CD4-positive, CD25-positive, alpha-beta regulatory T cell (primary cell): ENCODE results near the gene NALCN. TPM values are rescaled to one million over a fixed set of nuclear protein-coding genes. Genes with fewer than 3 reads are reported as not detected.

Experiments
- ATAC-seq, 2 donors: fragments of 150-1000 bp; cut with Tn5 transposase; one replicate each; pipeline ENCODE4 v1.10.0; 2021; ENCODE audit warnings: low read depth in 2 of 2, moderate number of reproducible peaks in 2 of 2, moderate library complexity in 1 of 2
- DNase-seq, 3 donors: peaks; one replicate each; pipeline versions ENCODE4 v3.0.0 to v3.0.0-alpha.2; 2012 to 2022; ENCODE audit warnings: mixed read lengths in 1 of 3
- H3K27ac ChIP-seq: one replicate; pipeline ENCODE4 v1.7.0; 2013; ENCODE audit warnings: mild to moderate bottlenecking, low read length; ENCODE audit not compliant: insufficient read depth, poor library complexity, severe bottlenecking
- H3K27me3 ChIP-seq: one replicate; pipeline ENCODE4 v1.7.0; 2013; ENCODE audit warnings: low read length; ENCODE audit not compliant: control insufficient read depth, insufficient read depth
- H3K36me3 ChIP-seq: one replicate; pipeline ENCODE4 v1.7.0; 2013; ENCODE audit warnings: mild to moderate bottlenecking, low read length, moderate library complexity; ENCODE audit not compliant: control insufficient read depth, insufficient read depth
- H3K4me1 ChIP-seq: 2 replicates; pipeline ENCODE4 v1.7.0; 2013; ENCODE audit warnings: mild to moderate bottlenecking, low read length; ENCODE audit not compliant: insufficient read depth, control insufficient read depth, poor library complexity, severe bottlenecking
- H3K4me3 ChIP-seq: one replicate; pipeline ENCODE4 v1.7.0; 2013; ENCODE audit warnings: low read depth, mild to moderate bottlenecking, low read length, moderate library complexity
- H3K9me3 ChIP-seq, 2 experiments: 1 replicate in 1 of 2; 2 replicates in 1 of 2; pipeline ENCODE4 v1.7.0; 2013; ENCODE audit warnings: low read length in 2 of 2, mild to moderate bottlenecking in 1 of 2, moderate library complexity in 1 of 2; ENCODE audit not compliant: control insufficient read depth in 2 of 2
- H3K27ac Mint-ChIP-seq, 3 donors: one replicate each; pipeline ENCODE4 v1.8.0; 2020 to 2022; ENCODE audit warnings: mild to moderate bottlenecking in 3 of 3, mixed read lengths in 3 of 3, moderate library complexity in 2 of 3
- H3K27me3 Mint-ChIP-seq: one replicate; pipeline ENCODE4 v1.8.0; 2022; ENCODE audit warnings: mild to moderate bottlenecking, mixed read lengths
- H3K36me3 Mint-ChIP-seq: one replicate; pipeline ENCODE4 v1.8.0; 2020; ENCODE audit warnings: mixed read lengths
- H3K4me1 Mint-ChIP-seq, 4 donors: one replicate each; pipeline ENCODE4 v1.8.0; 2020 to 2022; ENCODE audit warnings: mixed read lengths in 4 of 4, mild to moderate bottlenecking in 1 of 4
- H3K4me3 Mint-ChIP-seq, 4 donors: one replicate each; pipeline ENCODE4 v1.8.0; 2020 to 2022; ENCODE audit warnings: mild to moderate bottlenecking in 4 of 4, mixed read lengths in 4 of 4, moderate library complexity in 3 of 4
- H3K9me3 Mint-ChIP-seq, 7 donors: one replicate each; pipeline ENCODE4 v1.8.0; 2020 to 2022; ENCODE audit warnings: mixed read lengths in 7 of 7, mild to moderate bottlenecking in 3 of 7, moderate library complexity in 2 of 7
- polyA plus RNA-seq, 4 donors: library from polyadenylated mRNA; unstranded; fragments of 300-500 nt; fragmentation: Illumina TruSeq; gene quantifications; one replicate each; pipeline ENCODE4 v1.2.3, GENCODE V29; 2021
- total RNA-seq: library from RNA; stranded (reverse); gene quantifications from one replicate; pipeline ENCODE4 v1.2.3, GENCODE V29; 2022

The NALCN gene
- total and polyA plus RNA-seq, 5 donors from 2014 or later, result not detected

GRCh38 chr13:101267656-101268055 lies 148.7 kb downstream of the NALCN start:
- Histone ChIP-seq H3K4me3 (no peak overlapping the region), H3K27me3 (no peaks in the 10 kb centered on the region), H3K27ac (no peak overlapping the region), H3K9me3 (no peaks in the 10 kb centered on the region), H3K36me3 (no peaks in the 10 kb centered on the region), H3K4me1 (no peaks in the 10 kb centered on the region)
- ATAC-seq (no peak), DNase-seq (no peak)
- H3K9me3 Mint-ChIP-seq, result no peaks in the 10 kb centered on the region
- H3K27me3 Mint-ChIP-seq, result no peaks in the 10 kb centered on the region
- H3K36me3 Mint-ChIP-seq, result no peaks in the 10 kb centered on the region
- no peaks in the 10 kb centered on the region for H3K4me1 Mint-ChIP-seq
- H3K27ac Mint-ChIP-seq, result no peak overlapping the region
- H3K4me3 Mint-ChIP-seq, result no peak overlapping the region

GRCh38 chr13:101265934-101266333 lies 150.4 kb downstream of the NALCN start:
- no peaks in the 10 kb centered on the region for H3K27me3 Mint-ChIP-seq

GRCh38 chr13:101264931-101265330 lies 151.4 kb downstream of the NALCN start:
- H3K27me3 Mint-ChIP-seq, result no peaks in the 10 kb centered on the region
- H3K9me3 Mint-ChIP-seq, result peaks cover 0 to 4% (median 0%) of the 10 kb centered on the region in 7 donors
- DNase-seq, result no peak
- H3K4me3 ChIP-seq, result no peak overlapping the region
- no peaks in the 10 kb centered on the region for H3K4me1 ChIP-seq
- ATAC-seq, result no peak
- H3K4me1 Mint-ChIP-seq, result no peaks in the 10 kb centered on the region
- no peaks in the 10 kb centered on the region for H3K36me3 Mint-ChIP-seq
- H3K27ac Mint-ChIP-seq, result no peak overlapping the region
- no peaks in the 10 kb centered on the region for H3K9me3 ChIP-seq
- H3K4me3 Mint-ChIP-seq, result no peak overlapping the region
- H3K36me3 ChIP-seq, result no peaks in the 10 kb centered on the region
- H3K27me3 ChIP-seq, result no peaks in the 10 kb centered on the region
- H3K27ac ChIP-seq, result no peak overlapping the region

More at GRCh38 chr13:101265934-101266333, 150.4 kb downstream of the NALCN start:
- Histone ChIP-seq H3K4me1 (no peaks in the 10 kb centered on the region), H3K36me3 (no peaks in the 10 kb centered on the region), H3K27me3 (no peaks in the 10 kb centered on the region), H3K9me3 (no peaks in the 10 kb centered on the region), H3K27ac (no peak overlapping the region), H3K4me3 (no peak overlapping the region)
- Mint-ChIP-seq H3K9me3 (peaks cover 0 to 4% (median 0%) of the 10 kb centered on the region in 7 donors), H3K36me3 (no peaks in the 10 kb centered on the region), H3K4me3 (no peak overlapping the region), H3K4me1 (no peaks in the 10 kb centered on the region), H3K27ac (no peak overlapping the region)
- ATAC-seq, result no peak
- DNase-seq, result no peak

DNA sequence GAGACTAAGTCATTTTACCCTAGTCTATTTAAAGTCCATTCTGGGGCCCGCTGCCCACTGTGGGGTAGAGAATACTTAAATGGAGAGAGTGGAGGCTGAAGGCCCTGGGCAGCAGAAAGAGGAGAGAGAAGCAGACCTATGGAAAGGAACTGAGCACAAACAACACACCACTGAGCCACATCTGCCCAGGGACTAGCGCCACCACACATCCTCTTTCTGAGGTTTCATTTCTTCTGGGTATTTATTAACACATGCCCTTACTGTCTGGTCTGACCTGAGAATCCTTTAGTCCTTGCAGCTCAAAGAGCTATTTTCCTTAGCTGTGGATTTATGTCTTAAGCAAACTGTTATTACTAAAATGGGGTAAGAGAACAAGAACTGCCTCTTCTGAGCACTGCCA lies 154.0 kb downstream of the NALCN start:
- H3K27me3 ChIP-seq, result no peaks in the 10 kb centered on the region
- no peaks in the 10 kb centered on the region for H3K4me1 Mint-ChIP-seq
- H3K9me3 ChIP-seq, result no peaks in the 10 kb centered on the region
- ATAC-seq (no peak), DNase-seq (no peak)
- H3K27me3 Mint-ChIP-seq, result no peaks in the 10 kb centered on the region
- no peaks in the 10 kb centered on the region for H3K36me3 Mint-ChIP-seq
- no peak overlapping the region for H3K4me3 ChIP-seq
- no peak overlapping the region for H3K27ac ChIP-seq
- H3K4me3 Mint-ChIP-seq, result no peak overlapping the region
- no peaks in the 10 kb centered on the region for H3K4me1 ChIP-seq
- H3K9me3 Mint-ChIP-seq, result peaks cover 0 to 4% (median 0%) of the 10 kb centered on the region in 7 donors
- no peaks in the 10 kb centered on the region for H3K36me3 ChIP-seq
- no peak overlapping the region for H3K27ac Mint-ChIP-seq

DNA sequence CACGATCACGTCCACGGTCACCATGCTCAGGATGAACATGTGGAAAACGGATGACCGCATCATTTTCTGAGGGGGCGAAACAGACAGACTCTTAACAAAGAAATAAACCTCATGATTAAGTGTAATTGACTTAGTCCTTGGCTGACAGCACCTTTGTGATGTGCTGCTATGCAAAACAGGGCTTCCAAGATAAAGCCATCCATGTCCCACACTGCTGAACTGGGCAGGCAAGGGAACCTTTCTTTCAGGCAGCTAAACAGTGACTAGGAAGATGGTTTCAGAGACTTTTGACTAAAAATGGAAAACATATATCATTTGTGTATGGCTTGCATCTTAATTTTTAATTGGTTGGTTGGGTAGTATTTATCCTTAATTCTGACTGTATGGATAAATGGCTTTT lies 157.8 kb downstream of the NALCN start:
- Histone ChIP-seq H3K27me3 (no peaks in the 10 kb centered on the region), H3K4me3 (no peak overlapping the region), H3K27ac (no peak overlapping the region), H3K4me1 (no peaks in the 10 kb centered on the region), H3K36me3 (no peaks in the 10 kb centered on the region), H3K9me3 (no peaks in the 10 kb centered on the region)
- ATAC-seq, result no peak
- DNase-seq, result no peak
- Mint-ChIP-seq H3K9me3 (peaks cover 0 to 9% (median 0%) of the 10 kb centered on the region in 7 donors), H3K36me3 (no peaks in the 10 kb centered on the region), H3K27ac (no peak overlapping the region), H3K4me3 (no peak overlapping the region), H3K27me3 (no peaks in the 10 kb centered on the region), H3K4me1 (no peaks in the 10 kb centered on the region)

GRCh38 chr13:101258071-101258470 lies 158.2 kb downstream of the NALCN start:
- H3K27ac Mint-ChIP-seq, result no peak overlapping the region
- Histone ChIP-seq H3K4me1 (no peaks in the 10 kb centered on the region), H3K27ac (no peak overlapping the region), H3K4me3 (no peak overlapping the region), H3K27me3 (no peaks in the 10 kb centered on the region), H3K36me3 (no peaks in the 10 kb centered on the region), H3K9me3 (no peaks in the 10 kb centered on the region)
- H3K36me3 Mint-ChIP-seq, result no peaks in the 10 kb centered on the region
- no peaks in the 10 kb centered on the region for H3K4me1 Mint-ChIP-seq
- no peaks in the 10 kb centered on the region for H3K27me3 Mint-ChIP-seq
- H3K9me3 Mint-ChIP-seq, result peaks cover 0 to 9% (median 0%) of the 10 kb centered on the region in 7 donors
- H3K4me3 Mint-ChIP-seq, result no peak overlapping the region
- no peak for DNase-seq
- ATAC-seq, result no peak

DNA sequence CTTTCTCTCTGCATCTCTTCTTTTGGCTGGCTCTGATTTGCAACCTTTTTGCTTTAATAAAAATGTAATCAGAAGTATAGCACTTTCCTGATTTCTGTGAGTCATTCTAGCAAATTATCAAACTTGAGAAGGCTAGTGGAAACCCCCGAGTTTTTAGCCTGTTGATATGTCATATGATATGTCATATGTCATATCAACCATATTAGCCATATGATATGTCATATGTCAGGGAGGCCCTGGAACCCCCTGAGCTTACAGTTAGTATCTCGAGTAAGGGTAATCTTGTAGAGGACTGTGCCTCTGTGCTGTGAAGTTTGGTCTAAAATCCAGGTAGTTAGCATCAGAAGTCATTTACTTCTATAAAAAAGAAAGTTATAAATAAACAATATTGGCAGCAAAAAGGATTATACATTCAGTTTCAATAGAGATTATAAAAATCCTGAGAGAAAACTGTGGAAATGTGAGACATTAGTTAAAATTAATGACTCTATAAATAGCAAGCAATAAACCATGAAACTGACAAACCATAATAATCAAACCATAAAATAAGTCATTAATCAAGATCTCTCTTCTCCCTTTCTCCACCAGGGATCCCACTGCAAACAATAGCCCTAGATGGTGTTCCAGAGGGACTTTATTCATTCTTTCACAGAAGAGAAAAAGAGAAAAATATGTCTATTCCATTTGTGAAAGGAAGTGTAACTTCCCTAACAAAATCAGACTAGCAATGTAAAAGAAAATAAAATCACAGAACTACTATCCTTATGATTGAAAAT lies 167.4 kb downstream of the NALCN start:
- Histone ChIP-seq H3K36me3 (no peaks in the 10 kb centered on the region), H3K4me1 (no peaks in the 10 kb centered on the region), H3K27ac (no peak overlapping the region), H3K9me3 (peaks cover 1 to 5% of the 10 kb centered on the region in 2 experiments), H3K4me3 (no peak overlapping the region), H3K27me3 (no peaks in the 10 kb centered on the region)
- no peaks in the 10 kb centered on the region for H3K36me3 Mint-ChIP-seq
- no peak for ATAC-seq
- peaks cover 0 to 9% (median 0%) of the 10 kb centered on the region in 4 donors for H3K4me1 Mint-ChIP-seq
- H3K27ac Mint-ChIP-seq, result no peak overlapping the region
- no peak overlapping the region for H3K4me3 Mint-ChIP-seq
- H3K27me3 Mint-ChIP-seq, result no peaks in the 10 kb centered on the region
- peaks cover 0 to 6% (median 0%) of the 10 kb centered on the region in 7 donors for H3K9me3 Mint-ChIP-seq
- no peak for DNase-seq

DNA sequence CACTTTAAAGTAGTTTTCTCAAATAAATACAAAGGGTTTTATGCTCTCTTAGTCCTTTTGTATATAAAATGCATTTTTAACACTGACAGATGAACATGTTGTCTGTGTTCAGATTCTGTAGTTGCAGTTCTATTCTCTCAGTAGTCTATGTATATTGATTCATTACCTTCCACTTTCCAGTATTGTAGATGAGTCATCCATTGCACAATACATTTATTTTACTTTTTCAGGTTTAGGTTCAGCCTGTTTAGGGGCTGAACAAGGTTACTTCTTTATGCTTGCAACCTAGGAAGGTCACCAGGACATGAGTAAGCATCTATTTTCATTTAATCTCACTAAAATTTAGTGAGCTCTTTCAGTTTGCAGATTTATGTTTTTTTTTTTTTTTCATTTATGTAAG lies 173.6 kb downstream of the NALCN start:
- Mint-ChIP-seq H3K36me3 (no peaks in the 10 kb centered on the region), H3K27ac (no peak overlapping the region), H3K4me1 (peaks cover 0 to 9% (median 0%) of the 10 kb centered on the region in 4 donors), H3K4me3 (no peak overlapping the region), H3K9me3 (peaks cover 0 to 2% (median 0%) of the 10 kb centered on the region in 7 donors), H3K27me3 (no peaks in the 10 kb centered on the region)
- DNase-seq (no peak), ATAC-seq (no peak)
- Histone ChIP-seq H3K4me3 (no peak overlapping the region), H3K36me3 (no peaks in the 10 kb centered on the region), H3K4me1 (no peaks in the 10 kb centered on the region), H3K27ac (no peak overlapping the region), H3K27me3 (no peaks in the 10 kb centered on the region), H3K9me3 (no peaks in the 10 kb centered on the region)
